ENCODE measurements around the gene HERC5.

- TF ChIP-seq CTCF (IDR thresholded peaks at IDR 0.05; ENCODE audit: low read length), result no peak
- no peak for TF ChIP-seq EZH2 (optimal IDR thresholded peaks at IDR 0.05; ENCODE audit: low read depth, low read length)
- no peak for TF ChIP-seq EZH2phosphoT487 (IDR thresholded peaks at IDR 0.05; ENCODE audit: low read length)
These were observed 47.7 kb upstream of the HERC5 start for GRCh38 chr4:88409206-88409605.
